Astrocyte (in vitro differentiated cells and primary cell): ENCODE results near the gene TRMT2A. TPM values are rescaled to one million over a fixed set of nuclear protein-coding genes. Genes with fewer than 3 reads are reported as not detected.

ENCODE experiments used
- DNase-seq: peaks from one replicate; pipeline ENCODE4 v3.0.0-alpha.2; 2010; ENCODE audit warnings: low read depth
- FAIRE-seq: peaks from 2 replicates; lab custom pipeline; 2011; peaks lifted over from hg19 to GRCh38; lab: Jason Lieb, UNC
- H2AFZ ChIP-seq: 2 replicates; pipeline ENCODE4 v1.6.0; 2012; ENCODE audit warnings: low read depth, low read length, inconsistent platforms
- H3K27ac ChIP-seq: 2 replicates; pipeline ENCODE4 v1.5.1; 2011; ENCODE audit warnings: low read depth, low read length, inconsistent platforms
- H3K27me3 ChIP-seq: 2 replicates; pipeline ENCODE4 v1.6.0; 2011; ENCODE audit warnings: low read length, inconsistent platforms; ENCODE audit not compliant: insufficient read depth
- H3K36me3 ChIP-seq: 2 replicates; pipeline ENCODE4 v1.5.1; 2011; ENCODE audit warnings: low read length, inconsistent platforms; ENCODE audit not compliant: insufficient read depth
- H3K4me1 ChIP-seq: 2 replicates; pipeline ENCODE4 v1.5.1; 2011; ENCODE audit warnings: low read length, inconsistent platforms; ENCODE audit not compliant: insufficient read depth
- H3K4me2 ChIP-seq: 2 replicates; pipeline ENCODE4 v1.6.0; 2012; ENCODE audit warnings: low read length, inconsistent platforms
- H3K4me3 ChIP-seq: 2 replicates; pipeline ENCODE4 v1.5.1; 2011; ENCODE audit warnings: low read depth, mild to moderate bottlenecking, low read length, inconsistent platforms; ENCODE audit not compliant: insufficient read depth
- H3K79me2 ChIP-seq: 2 replicates; pipeline ENCODE4 v1.6.0; 2012; ENCODE audit warnings: mild to moderate bottlenecking, low read length, inconsistent platforms; ENCODE audit not compliant: insufficient read depth
- H3K9ac ChIP-seq: 2 replicates; pipeline ENCODE4 v1.6.0; 2012; ENCODE audit warnings: mild to moderate bottlenecking, low read length, inconsistent platforms
- H3K9me3 ChIP-seq: 2 replicates; pipeline ENCODE4 v1.5.1; 2012; ENCODE audit warnings: low read depth, mild to moderate bottlenecking, low read length, inconsistent platforms; ENCODE audit not compliant: insufficient read depth
- H4K20me1 ChIP-seq: 2 replicates; pipeline ENCODE4 v1.6.0; 2012; ENCODE audit warnings: low read length, inconsistent platforms; ENCODE audit not compliant: insufficient read depth
- H3K27ac Mint-ChIP-seq: one replicate; pipeline ENCODE4 v1.8.0; 2021; ENCODE audit warnings: mild to moderate bottlenecking, mixed read lengths; ENCODE audit not compliant: unreplicated experiment
- H3K27me3 Mint-ChIP-seq: one replicate; pipeline ENCODE4 v1.8.0; 2021; ENCODE audit warnings: low read depth, mixed read lengths; ENCODE audit not compliant: unreplicated experiment
- H3K36me3 Mint-ChIP-seq: one replicate; pipeline ENCODE4 v1.8.0; 2021; ENCODE audit warnings: low read depth, mixed read lengths; ENCODE audit not compliant: unreplicated experiment
- H3K4me1 Mint-ChIP-seq: one replicate; pipeline ENCODE4 v1.8.0; 2021; ENCODE audit warnings: low read depth, mixed read lengths; ENCODE audit not compliant: unreplicated experiment
- H3K4me3 Mint-ChIP-seq: one replicate; pipeline ENCODE4 v1.8.0; 2021; ENCODE audit warnings: mild to moderate bottlenecking, moderate library complexity, mixed read lengths; ENCODE audit not compliant: unreplicated experiment
- H3K9me3 Mint-ChIP-seq: one replicate; pipeline ENCODE4 v1.8.0; 2021; ENCODE audit warnings: mild to moderate bottlenecking, mixed read lengths; ENCODE audit not compliant: unreplicated experiment
- CTCF ChIP-seq: IDR thresholded peaks from 2 replicates; pipeline ENCODE4 v1.5.1; 2011; ENCODE audit warnings: low read depth, mild to moderate bottlenecking, inconsistent platforms, low read length, moderate library complexity; ENCODE audit not compliant: insufficient read depth
- EZH2 ChIP-seq: IDR thresholded peaks from 2 replicates; pipeline ENCODE4 v1.6.1; 2012; ENCODE audit warnings: mild to moderate bottlenecking, low read length, inconsistent platforms; ENCODE audit not compliant: insufficient read depth
- total RNA-seq: library from RNA; stranded (reverse); gene quantifications from 2 replicates; pipeline ENCODE4 v1.2.1, GENCODE V29; 2021

The TRMT2A gene
- total RNA-seq, 1 donor from 2014 or later = 32.9 TPM

GRCh38 chr22:20131859-20132685 is 15.0 kb upstream of the TRMT2A start:
- peaks cover 52% of the 10 kb centered on the region for H3K79me2 ChIP-seq
- Mint-ChIP-seq H3K27me3 (no peaks in the 10 kb centered on the region), H3K4me3 (peak overlapping the region; percentile 84), H3K27ac (no peak overlapping the region), H3K36me3 (peaks cover 6% of the 10 kb centered on the region), H3K4me1 (peaks cover 6% of the 10 kb centered on the region), H3K9me3 (no peaks in the 10 kb centered on the region)
- no peaks in the 10 kb centered on the region for H3K27me3 ChIP-seq
- peak overlapping the region; percentile 69 for H3K4me3 ChIP-seq
- H3K4me1 ChIP-seq = peaks cover 8% of the 10 kb centered on the region
- no peak overlapping the region for H3K27ac ChIP-seq
- peak overlapping the region; percentile 34 for H2AFZ ChIP-seq
- FAIRE-seq (no peak), DNase-seq (no peak)
- H3K9ac ChIP-seq = peak overlapping the region; percentile 82
- TF ChIP-seq CTCF = no peak
- no peak for TF ChIP-seq EZH2
- H3K36me3 ChIP-seq = no peaks in the 10 kb centered on the region
- H4K20me1 ChIP-seq = peaks cover 46% of the 10 kb centered on the region
- H3K4me2 ChIP-seq = peak overlapping the region; percentile 97
- H3K9me3 ChIP-seq = no peaks in the 10 kb centered on the region

GRCh38 chr22:20131597-20131858 is 14.5 kb upstream of the TRMT2A start, which contains the start of gene ZDHHC8:
TSS of gene ZDHHC8 (plus strand) at chr22:20131804. CDS start at chr22:20131948, 144 bp downstream.
- TF ChIP-seq CTCF (no peak), EZH2 (no peak)
- Mint-ChIP-seq H3K9me3 (no peaks in the 10 kb centered on the region), H3K4me1 (peaks cover 6% of the 10 kb centered on the region), H3K27me3 (no peaks in the 10 kb centered on the region), H3K4me3 (peak within 1 kb of the TSS; percentile 84), H3K27ac (no peak within 1 kb of the TSS), H3K36me3 (peaks cover 6% of the 10 kb centered on the region)
- Histone ChIP-seq H3K27ac (peak within 1 kb of the TSS; percentile 59), H3K4me3 (peak within 1 kb of the TSS; percentile 70), H3K36me3 (no peaks in the 10 kb centered on the region), H3K79me2 (peaks cover 46% of the 10 kb centered on the region), H3K4me2 (peak within 1 kb of the TSS; percentile 97), H3K4me1 (peaks cover 8% of the 10 kb centered on the region), H4K20me1 (peaks cover 41% of the 10 kb centered on the region), H3K9ac (peak within 1 kb of the TSS; percentile 82), H3K27me3 (no peaks in the 10 kb centered on the region), H2AFZ (peak within 1 kb of the TSS; percentile 71), H3K9me3 (no peaks in the 10 kb centered on the region)
- FAIRE-seq (no peak), DNase-seq (no peak)
